HepG2 (cell line): ENCODE results near the gene ERCC6L2. TPM values are rescaled to one million over a fixed set of nuclear protein-coding genes. Genes with fewer than 3 reads are reported as not detected.

Source experiments
- ATAC-seq: fragments of 200-7000 bp; cut with Tn5 transposase; 3 replicates; pipeline ENCODE4 v1.9.1; 2020; ENCODE audit warnings: mild to moderate bottlenecking, moderate library complexity
- BruUV-seq: library from RNA; stranded (reverse); fragments of 400-500 nt; replicated peaks from 2 replicates; lab custom pipeline; 2021; lab: Mats Ljungman, UMichigan
- CTCF ChIA-PET: fragments of 300-600 bp; formaldehyde crosslinking; extraction: SDS; loops from one replicate; lab custom pipeline; 2021; ENCODE audit warnings: low total read pairs, inconsistent platforms, low intra/inter-chr PET ratio; lab: Yijun Ruan, JAX
- POLR2A ChIA-PET: fragments of 350-600 bp; sonication (Branson Sonifier 250); formaldehyde crosslinking; loops from one replicate; lab custom pipeline; 2020; ENCODE audit warnings: antibody characterized with exemption, inconsistent platforms; lab: Yijun Ruan, JAX
- DNase-seq: peaks from one replicate; pipeline ENCODE4 v3.0.0-alpha.2; 2015; ENCODE audit warnings: low spot score
- FAIRE-seq: peaks from 3 replicates; lab custom pipeline; 2011; peaks lifted over from hg19 to GRCh38; lab: Jason Lieb, UNC
- H2AFZ ChIP-seq: one replicate; pipeline ENCODE4 v1.6.1; 2011; ENCODE audit warnings: low read length, inconsistent platforms
- H3K27ac ChIP-seq: fragments of 300-600 bp; 3 replicates; pipeline ENCODE4 v1.8.0; 2011; ENCODE audit warnings: mixed run types, mild to moderate bottlenecking, mixed read lengths, low read length, inconsistent platforms; ENCODE audit not compliant: insufficient read depth; ENCODE audit errors: extremely low read length
- H3K27me3 ChIP-seq, 2 experiments: fragments of 200-600 bp in 1 of 2; 2 replicates in 1 of 2; 3 replicates in 1 of 2; pipeline versions ENCODE4 v1.6.0 to v1.8.0; 2011; ENCODE audit warnings: low read length in 2 of 2, mild to moderate bottlenecking in 2 of 2, moderate library complexity in 2 of 2, inconsistent platforms in 1 of 2; ENCODE audit not compliant: insufficient read depth in 2 of 2, control insufficient read depth in 1 of 2
- H3K36me3 ChIP-seq, 2 experiments: fragments of 200-600 bp in 1 of 2; replicated peaks in 1 of 2; 2 replicates in 1 of 2; 3 replicates in 1 of 2; pipeline versions ENCODE4 v1.5.1 to v1.8.0; 2011; ENCODE audit warnings: low read length in 2 of 2, inconsistent platforms in 1 of 2; ENCODE audit not compliant: insufficient read depth in 2 of 2, control insufficient read depth in 1 of 2
- H3K4me1 ChIP-seq: 2 replicates; pipeline ENCODE4 v1.5.1; 2012; ENCODE audit warnings: low read length, inconsistent platforms; ENCODE audit not compliant: insufficient read depth
- H3K4me2 ChIP-seq: 2 replicates; pipeline ENCODE4 v1.6.0; 2011; ENCODE audit warnings: low read depth, low read length, inconsistent platforms
- H3K4me3 ChIP-seq, 3 experiments: fragments of 200-600 bp in 1 of 3; sonication (generic), shearing (Covaris generic) in 1 of 3; replicated peaks in 1 of 3; 2 replicates each; pipeline ENCODE4 v1.5.1; 2011 to 2016; ENCODE audit warnings: low read length in 3 of 3, inconsistent platforms in 2 of 3, low read depth in 2 of 3, mild to moderate bottlenecking in 2 of 3, control low read depth in 1 of 3, mixed read lengths in 1 of 3; ENCODE audit not compliant: insufficient read depth in 1 of 3
- H3K79me2 ChIP-seq: one replicate; pipeline ENCODE4 v1.6.1; 2011; ENCODE audit warnings: low read length, inconsistent platforms; ENCODE audit not compliant: insufficient read depth
- H3K9ac ChIP-seq: 2 replicates; pipeline ENCODE4 v1.6.0; 2011; ENCODE audit warnings: mild to moderate bottlenecking, low read depth, low read length, inconsistent platforms; ENCODE audit not compliant: insufficient read depth
- H3K9me3 ChIP-seq: 2 replicates; pipeline ENCODE4 v1.5.1; 2012; ENCODE audit warnings: mild to moderate bottlenecking, low read length
- H4K20me1 ChIP-seq: 2 replicates; pipeline ENCODE4 v1.6.0; 2011; ENCODE audit warnings: inconsistent platforms, mild to moderate bottlenecking, low read length, moderate library complexity; ENCODE audit not compliant: insufficient read depth
- AFF4 ChIP-seq: sonication (generic); formaldehyde crosslinking; IDR thresholded peaks from 2 replicates; pipeline ENCODE4 v1.4.0; 2020; ENCODE audit warnings: missing genetic modification reagents
- CCDC6 ChIP-seq: sonication (generic); formaldehyde crosslinking; IDR thresholded peaks from 2 replicates; pipeline ENCODE4 v1.8.1; 2022; ENCODE audit warnings: mild to moderate bottlenecking, missing genetic modification reagents, moderate library complexity
- CENPT ChIP-seq: sonication (generic); formaldehyde crosslinking; IDR thresholded peaks from 2 replicates; pipeline ENCODE4 v1.8.0; 2022; ENCODE audit warnings: low read depth, mild to moderate bottlenecking, moderate library complexity, missing genetic modification reagents
- DNMT3B ChIP-seq: conservative IDR thresholded peaks from 2 replicates; pipeline ENCODE4 v1.6.1; 2016; ENCODE audit warnings: missing biosample characterization, control low read depth
- HNRNPK ChIP-seq: fragments of 200-400 bp; formaldehyde crosslinking; IDR thresholded peaks from 2 replicates; pipeline ENCODE4 v1.6.1; 2018; ENCODE audit warnings: low read length, low read depth, moderate library complexity, mild to moderate bottlenecking; ENCODE audit not compliant: poor library complexity, severe bottlenecking
- KAT8 ChIP-seq: IDR thresholded peaks from 2 replicates; pipeline ENCODE4 v1.6.1; 2016; ENCODE audit warnings: missing genetic modification reagents, missing compliant biosample characterization
- MIER3 ChIP-seq: IDR thresholded peaks from 2 replicates; pipeline ENCODE4 v1.6.1; 2016; ENCODE audit warnings: missing compliant biosample characterization, borderline replicate concordance
- NFRKB ChIP-seq: fragments of 450-650 bp; IDR thresholded peaks from 2 replicates; pipeline ENCODE4 v1.6.1; 2017
- ZMAT3 ChIP-seq: sonication (generic); formaldehyde crosslinking; conservative IDR thresholded peaks from 2 replicates; pipeline ENCODE4 v1.7.0; 2021; ENCODE audit warnings: missing genetic modification reagents
- ZNF251 ChIP-seq: sonication (generic); formaldehyde crosslinking; IDR thresholded peaks from 2 replicates; pipeline ENCODE4 v1.9.0; 2021; ENCODE audit warnings: mild to moderate bottlenecking, missing genetic modification reagents
- ZNF382 ChIP-seq: sonication (generic); formaldehyde crosslinking; IDR thresholded peaks from 2 replicates; pipeline ENCODE4 v1.5.0; 2020; ENCODE audit warnings: missing genetic modification reagents, mild to moderate bottlenecking, borderline replicate concordance
- ZNF670 ChIP-seq: sonication (generic); formaldehyde crosslinking; IDR thresholded peaks from 2 replicates; pipeline ENCODE4 v1.8.0; 2022; ENCODE audit warnings: mild to moderate bottlenecking, missing genetic modification reagents, borderline replicate concordance
- WGBS: methylation state at CpG from one replicate; pipeline ENCODE4 v1.1.6; 2017; ENCODE audit warnings: low lambda C conversion rate; 5-methylcytosine and 5-hydroxymethylcytosine counted together
- in situ Hi-C: cut with HindIII; loops from 2 replicates; pipeline ENCODE4 v1.10.0; 2017; ENCODE audit warnings: low pct_unique_long_range_greater_than_20kb; ENCODE audit not compliant: extremely low pct_ligation_motif_present
- intact Hi-C: fragments of 100-400 bp; cut with micrococcal nuclease; formaldehyde crosslinking; loops from one replicate; pipeline ENCODE4 v1.10.0; 2022; ENCODE audit not compliant: unreplicated experiment
- polyA plus RNA-seq, 8 experiments: library from polyadenylated mRNA; depleted of rRNA in 3 of 8; stranded (reverse) in 7 of 8; unstranded in 1 of 8; fragments of >200 nt; fragmentation: Illumina TruSeq in 4 of 8; extraction: Trizol in 4 of 8; gene quantifications; 2 replicates each; pipeline versions ENCODE4 v1.2.1 to v1.2.3, GENCODE V29; 2011 to 2016; ENCODE audit warnings: low read depth in 4 of 8, missing spikeins in 1 of 8, mixed read lengths in 1 of 8; ENCODE audit not compliant: insufficient read depth in 1 of 8
- total RNA-seq, 5 experiments: library from RNA; depleted of rRNA; stranded (reverse); fragments of >200 nt; fragmentation: Illumina TruSeq; extraction: Trizol; gene quantifications; 2 replicates each; pipeline ENCODE4 v1.2.3, GENCODE V29; 2016; ENCODE audit warnings: low read depth in 1 of 5

The ERCC6L2 gene
- total and polyA plus RNA-seq, 2 of the 13 experiments (the other 11 are each of a cell fraction or from before 2014, with no cell fraction given): 13.4 to 45.9 TPM

GRCh38 chr9:95836072-95836471 is 39.4 kb upstream of the ERCC6L2 start:
- Histone ChIP-seq H3K9ac (no peak overlapping the region), H3K4me3 (no peak overlapping the region), H4K20me1 (no peaks in the 10 kb centered on the region), H3K79me2 (no peaks in the 10 kb centered on the region), H3K27ac (no peak overlapping the region), H2AFZ (no peak overlapping the region), H3K9me3 (no peaks in the 10 kb centered on the region), H3K4me2 (no peak overlapping the region), H3K27me3 (0 out of 5 replicates have a peak, but pooled peaks cover 0 to 1% of the 10 kb centered on the region in 2 experiments), H3K36me3 (no peaks in the 10 kb centered on the region), H3K4me1 (peaks cover 9% of the 10 kb centered on the region)
- no peak for DNase-seq
- intact Hi-C loops (no loop called here), in situ Hi-C loops (no loop called here)
- BruUV-seq: no TSS peak
- WGBS: 87% methylated on average over 1 of the region's 1 CpG
- FAIRE-seq: no peak
- ATAC-seq: no peak
- ChIA-PET CTCF (no interaction called here), POLR2A (no interaction called here)
- TF ChIP-seq ZMAT3 (CRISPR knock-in tag) (no peak), NFRKB (no peak), KAT8 (CRISPR knock-in tag) (no peak), CENPT (CRISPR knock-in tag) (no peak), ZNF670 (CRISPR knock-in tag) (no peak), ZNF382 (no peak), DNMT3B (no peak), AFF4 (CRISPR knock-in tag) (no peak), ZNF251 (CRISPR knock-in tag) (no peak), HNRNPK (no peak), MIER3 (CRISPR knock-in tag) (no peak), CCDC6 (CRISPR knock-in tag) (no peak)
